Kidney glomerular epithelial cell (primary cell): ENCODE data around the gene LTB4R2.
"Not testable (repeated sequence)": the region's sequence is repeated elsewhere in the genome, so short reads cannot be mapped to it uniquely, and the experiment has no call there.

ENCODE experiments used
- DNase-seq: peaks from one replicate; lab custom pipeline; 2025; lab: John Stamatoyannopoulos, UW

Gene LTB4R2

GRCh38 chr14:24321212-24321975 is 11.5 kb downstream of the LTB4R2 start:
- DNase-seq = no peak

DNA sequence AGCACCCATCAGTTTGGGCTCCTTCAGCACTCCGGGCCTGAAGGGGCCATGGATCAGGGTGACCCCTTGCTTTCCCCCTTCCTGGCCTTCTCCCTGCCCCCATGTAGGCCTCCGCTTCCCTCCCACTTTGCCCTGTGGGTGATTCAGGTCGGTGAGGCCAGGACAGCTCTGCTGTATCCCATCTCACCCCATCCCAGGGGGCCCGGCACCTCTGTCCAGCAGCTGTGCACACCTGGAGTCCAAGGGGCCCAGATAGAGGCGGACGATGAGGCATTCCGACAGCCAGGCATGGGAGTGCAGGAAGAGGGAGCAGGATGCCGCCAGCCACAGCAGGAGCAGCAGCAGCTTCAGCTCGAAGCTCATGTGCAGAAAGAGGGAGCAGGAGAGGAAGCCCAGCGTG is 12.7 kb downstream of the LTB4R2 start:
- DNase-seq = no peak

DNA sequence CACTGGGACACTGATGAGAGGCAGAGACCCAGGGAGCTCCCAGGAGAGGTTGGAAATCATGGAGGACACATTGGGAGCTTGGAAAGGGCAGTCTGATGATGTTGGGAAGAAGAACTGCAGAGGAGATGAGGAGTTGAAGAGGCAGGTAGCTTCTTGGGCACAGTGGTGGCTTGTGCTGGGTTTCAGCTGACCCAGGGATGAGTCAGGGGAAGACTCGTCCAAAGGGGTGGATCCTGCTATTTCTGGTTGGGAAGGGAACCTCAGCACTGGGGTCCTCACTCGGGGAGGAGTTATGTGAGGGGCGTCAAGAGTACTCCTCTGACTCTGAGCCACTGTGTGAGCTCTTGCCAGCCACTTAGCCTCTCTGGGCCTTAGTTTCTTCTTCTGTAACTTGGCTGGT is 13.4 kb downstream of the LTB4R2 start:
- no peak for DNase-seq

DNA sequence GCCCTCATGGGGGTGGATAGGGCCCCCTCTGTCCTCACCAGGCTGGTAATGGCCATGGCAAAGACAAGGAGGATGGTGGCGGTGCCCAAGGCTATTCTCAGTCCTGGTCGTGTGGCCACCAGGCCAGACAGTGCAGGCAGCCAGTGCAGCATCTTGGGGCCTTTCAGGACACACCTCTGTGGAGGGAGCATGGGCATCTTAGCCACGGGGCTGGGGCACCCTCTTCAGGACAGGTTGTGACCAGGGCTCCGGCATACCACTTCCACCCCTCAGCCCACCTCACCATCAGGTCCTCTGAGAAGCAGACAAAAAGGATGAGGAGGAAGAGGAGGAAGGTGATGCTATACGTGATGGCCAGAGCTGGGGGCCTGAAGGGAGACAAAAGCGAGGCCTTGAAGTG is 14.1 kb downstream of the LTB4R2 start:
- DNase-seq = no peak

- no peak for DNase-seq
These were observed 15.1 kb downstream of the LTB4R2 start for GRCh38 chr14:24325041-24325530.

DNA sequence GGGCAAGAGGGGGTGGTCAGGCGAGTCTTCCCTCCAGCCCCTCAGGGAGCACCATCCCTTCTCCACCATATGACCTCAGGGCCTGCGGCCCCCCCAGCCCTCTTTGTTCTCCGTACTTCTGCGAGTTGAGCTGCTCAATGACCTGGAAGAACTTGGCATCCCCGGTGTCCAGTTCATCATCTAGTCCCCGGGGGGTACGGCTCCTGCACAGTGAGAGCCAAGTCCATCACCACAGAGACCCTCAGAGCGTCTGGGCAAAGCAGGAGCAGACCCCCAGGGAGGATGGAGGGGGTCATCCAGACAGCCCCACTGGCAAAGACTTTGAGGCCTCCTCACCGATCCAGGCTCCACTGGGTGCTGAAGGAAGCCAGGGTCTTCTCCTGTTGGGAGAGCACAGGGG is 16.0 kb downstream of the LTB4R2 start:
- no peak for DNase-seq

DNA sequence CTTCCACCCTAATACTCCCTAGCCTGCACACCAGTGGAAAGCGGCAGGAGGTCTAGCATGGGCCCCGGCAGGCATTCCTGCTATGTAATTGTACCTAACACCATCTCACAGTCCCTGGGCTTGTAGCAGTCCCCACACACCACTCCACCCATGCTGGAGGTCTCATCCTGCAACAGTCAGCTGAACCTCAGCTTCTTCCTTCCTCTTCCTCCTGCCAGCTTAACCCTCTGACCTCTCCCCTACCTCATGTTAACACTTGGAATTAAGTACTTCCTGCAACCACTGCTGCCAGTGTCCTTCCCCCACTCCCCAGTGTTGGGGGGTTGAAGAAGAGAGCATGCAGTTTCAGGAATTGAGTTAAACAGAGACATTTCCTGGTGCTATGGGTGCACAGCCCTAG is 17.4 kb downstream of the LTB4R2 start:
- no peak for DNase-seq

GRCh38 chr14:24327914-24328313 is 18.0 kb downstream of the LTB4R2 start:
- DNase-seq = not testable (repeated sequence)

DNA sequence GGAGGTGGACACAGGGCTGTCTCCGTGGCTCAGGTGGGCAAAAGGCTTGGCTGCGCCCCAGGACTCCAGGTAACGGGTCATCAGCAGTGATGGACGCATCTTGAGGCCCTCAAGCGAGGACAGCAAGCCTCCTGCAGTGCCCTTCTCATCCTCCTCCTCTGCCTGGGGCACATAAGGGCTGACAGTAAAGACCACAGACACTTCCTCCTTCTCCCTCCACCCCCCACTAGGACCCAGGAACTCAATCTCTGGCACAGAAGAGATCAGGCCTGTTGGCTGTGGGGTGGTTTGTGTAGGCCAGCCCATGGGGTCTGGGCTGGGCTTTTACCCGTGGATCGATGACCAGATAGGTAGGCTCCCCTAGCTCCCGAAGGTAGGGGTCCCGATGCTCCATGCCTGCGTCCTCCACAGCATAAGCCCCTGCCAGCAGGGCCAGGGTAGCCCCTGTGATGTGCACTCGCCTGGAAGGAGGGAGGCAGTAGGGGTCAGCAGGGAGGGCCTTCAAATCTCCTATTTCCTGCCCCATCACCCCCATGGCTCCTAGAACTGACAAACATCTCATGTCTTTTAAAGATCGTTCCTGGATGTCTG is 19.2 kb downstream of the LTB4R2 start:
- no peak for DNase-seq

GRCh38 chr14:24329736-24330135 is 19.8 kb downstream of the LTB4R2 start:
- DNase-seq = no peak

DNA sequence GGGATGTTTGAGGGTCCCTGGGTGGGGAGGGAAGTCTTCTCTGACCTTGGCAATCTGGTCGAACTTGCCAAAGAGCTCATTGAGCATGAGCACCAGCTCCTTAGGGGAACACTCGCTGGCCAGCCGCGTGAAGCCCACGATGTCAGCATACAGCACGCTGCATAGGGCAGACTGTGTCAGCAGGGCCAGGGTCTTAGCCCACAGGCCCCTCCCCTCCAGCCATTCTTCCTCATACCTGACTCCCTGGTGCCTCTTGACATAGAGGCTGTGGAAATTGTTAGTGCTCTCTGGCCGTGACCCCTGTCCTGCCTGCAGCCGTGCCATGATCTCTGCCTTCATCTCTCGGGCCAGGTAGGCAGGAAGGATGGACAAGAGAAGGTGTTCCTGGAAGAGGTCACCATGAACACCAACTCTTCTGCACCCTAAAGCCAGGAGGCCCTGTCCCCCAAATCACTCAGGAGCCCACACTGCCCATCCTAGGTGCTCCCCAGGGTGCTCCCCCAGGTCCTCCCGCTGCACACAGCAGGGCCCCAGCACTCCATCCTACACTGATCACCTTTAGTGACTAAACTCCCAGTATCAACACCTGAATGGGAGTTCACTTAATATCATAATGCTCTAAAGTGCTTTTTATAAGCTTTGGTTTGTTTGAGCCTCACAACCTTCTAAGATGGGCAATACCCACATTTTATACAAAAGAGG is 21.2 kb downstream of the LTB4R2 start:
- no peak for DNase-seq

DNA sequence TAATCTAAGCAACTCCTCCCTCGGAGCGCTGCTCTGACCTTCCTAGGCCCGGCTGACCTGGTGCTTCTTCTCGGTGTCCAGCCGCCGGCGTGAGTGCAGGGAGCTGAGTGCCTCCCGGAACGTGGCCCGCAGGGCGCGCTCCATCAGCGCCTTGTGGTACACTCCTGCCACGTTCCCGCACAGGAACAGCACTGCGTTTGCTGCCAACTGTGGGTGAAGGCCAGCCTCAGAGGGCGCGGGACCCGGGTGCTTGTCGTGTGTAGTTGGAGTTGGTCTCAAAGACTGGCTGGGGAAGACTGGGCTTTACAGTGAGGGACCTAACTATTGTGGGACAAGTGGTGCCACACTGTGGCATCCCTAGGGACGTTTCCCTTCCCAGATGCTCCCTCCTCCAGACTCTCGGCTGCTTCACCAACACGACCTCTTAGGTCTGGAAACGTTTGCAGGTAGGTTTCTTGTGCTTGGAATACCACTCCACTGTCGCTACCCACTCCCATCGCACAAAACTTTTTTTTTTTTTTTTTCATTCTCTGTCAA is 21.9 kb downstream of the LTB4R2 start:
- DNase-seq = no peak

GRCh38 chr14:24332268-24332993 is 22.5 kb downstream of the LTB4R2 start:
- DNase-seq = peak; percentile 8

DNA sequence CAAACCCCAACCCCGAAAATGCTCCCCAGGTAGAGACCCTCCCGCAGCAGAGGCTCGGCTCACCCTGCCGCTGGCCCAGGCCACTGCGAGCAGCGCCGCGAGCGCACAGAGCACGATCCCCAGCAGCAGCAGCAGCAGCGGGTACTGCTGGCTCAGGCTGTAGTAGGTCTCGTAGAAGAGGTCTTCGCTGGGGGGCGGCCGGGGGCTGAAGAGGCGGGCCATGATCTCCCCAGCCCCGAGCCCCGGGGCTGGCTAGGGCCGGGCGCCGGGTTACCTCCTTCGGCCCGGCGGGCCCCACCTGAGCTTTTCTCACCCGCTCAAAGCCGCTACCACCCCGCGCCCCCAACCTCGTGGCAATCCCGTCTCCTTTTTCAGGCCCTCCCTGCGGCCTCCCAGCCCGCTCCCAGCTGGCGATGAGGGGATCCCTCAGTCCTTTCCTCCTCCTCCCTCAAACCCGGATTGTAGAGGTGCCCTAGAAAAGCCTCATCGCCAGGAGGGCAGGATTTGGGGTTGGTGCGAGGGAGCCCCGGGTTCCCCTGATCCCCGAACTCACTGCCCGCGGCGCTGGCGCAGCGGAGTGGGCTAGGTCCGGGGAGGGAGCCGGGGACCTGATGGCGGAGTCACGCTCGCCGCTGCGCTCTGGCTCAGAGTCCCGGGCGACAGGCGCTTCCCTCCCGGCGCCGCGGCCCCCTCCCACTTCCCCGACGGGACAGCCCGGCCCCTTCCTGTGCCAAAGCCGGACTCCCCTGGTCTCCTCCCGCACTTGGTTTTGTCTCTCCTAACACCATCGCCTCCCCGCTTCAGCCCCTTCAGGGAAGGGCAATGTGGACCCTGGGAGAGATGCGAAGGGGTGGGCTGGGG is 24.7 kb downstream of the LTB4R2 start, which contains the start of gene ADCY4:
ADCY4 (minus strand) TSS at position 641 of the 861 bp plus-strand sequence; CDS start at position 222, 419 bp downstream.
- DNase-seq = no peak

DNA sequence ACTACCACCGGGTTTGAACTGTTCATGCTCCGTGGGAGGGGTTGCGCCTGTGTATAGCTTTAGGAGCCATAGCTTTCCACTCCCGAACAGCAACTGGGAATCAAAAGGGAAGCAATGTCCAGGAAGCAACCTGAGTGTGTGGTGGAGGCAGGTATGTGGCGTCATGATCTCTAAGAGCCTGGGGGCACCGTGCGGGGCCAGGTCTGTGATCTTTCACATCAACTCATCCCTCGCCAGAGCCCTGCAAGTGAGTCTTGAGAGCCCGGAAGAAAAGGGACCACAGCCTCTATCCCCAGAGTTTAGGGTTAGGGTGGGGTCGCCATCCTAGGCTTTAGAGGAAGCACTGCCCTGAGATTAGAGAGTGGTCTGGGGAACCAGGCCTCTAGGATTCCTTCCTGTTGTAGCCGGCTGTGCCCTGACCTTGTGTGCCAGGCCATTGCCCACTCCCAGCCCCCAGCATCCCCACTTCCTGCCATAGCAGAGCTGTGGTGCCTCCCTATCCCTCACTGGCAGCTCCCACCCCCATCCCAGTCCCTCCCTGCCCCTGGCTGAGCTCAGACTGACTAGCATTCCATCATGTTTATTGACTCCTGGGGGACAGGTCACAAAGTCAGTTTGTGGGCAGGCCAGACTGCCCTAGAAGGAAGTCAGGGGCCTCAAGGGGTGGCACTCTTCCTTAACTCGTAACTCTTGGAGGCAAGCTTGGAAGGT is 25.7 kb downstream of the LTB4R2 start:
- DNase-seq = no peak

DNA sequence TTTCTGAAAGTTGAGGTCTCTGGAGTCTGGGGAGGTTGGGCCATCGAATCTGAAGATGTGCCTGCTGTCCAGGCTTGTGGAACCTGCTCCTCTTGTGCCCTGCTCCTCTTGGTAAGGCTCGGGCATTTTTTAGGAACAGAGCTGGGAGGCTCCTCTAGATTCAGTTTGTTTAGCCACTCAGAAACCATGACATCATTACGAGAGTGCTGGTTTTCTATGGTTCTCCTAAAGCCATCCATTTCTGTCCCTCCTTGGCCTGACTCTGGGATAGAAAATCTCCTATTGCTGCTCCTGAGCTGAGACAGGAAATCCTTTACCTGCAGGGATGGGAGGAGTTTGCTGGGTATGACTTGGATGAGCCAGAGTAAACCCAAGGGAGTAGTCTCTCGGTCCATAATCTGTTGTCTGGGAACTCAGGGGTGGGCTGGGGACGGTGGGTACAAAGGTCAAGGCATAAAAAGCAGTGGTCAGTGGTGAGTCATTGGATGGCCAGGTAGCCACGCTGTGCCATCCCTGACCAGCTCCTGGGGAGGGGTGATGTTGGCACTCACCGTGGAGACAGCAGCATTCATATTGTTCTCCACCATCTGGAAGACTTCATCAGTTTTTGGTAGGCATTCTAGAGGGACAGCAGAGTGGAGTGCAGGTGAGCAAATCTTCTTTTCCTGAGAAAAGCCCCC is 27.3 kb downstream of the LTB4R2 start:
- DNase-seq = no peak

- DNase-seq = no peak
These were observed 27.9 kb downstream of the LTB4R2 start for GRCh38 chr14:24337824-24338175.

- DNase-seq = no peak
These were observed 28.9 kb downstream of the LTB4R2 start for GRCh38 chr14:24338843-24339242.

- DNase-seq = no peak
These were observed 29.6 kb downstream of the LTB4R2 start, which contains the start of gene RIPK3 for GRCh38 chr14:24339284-24340151. Gene RIPK3, minus strand, starts transcription at chr14:24339991. Its CDS starts 165 bp downstream, at chr14:24339826.
